OCI-LY3 (cell line): ENCODE measurements around the gene ZNF148.
A peak's percentile ranks its signal among the peaks of the same experiment; 100 is the strongest.
"Not testable (repeated sequence)": the region's sequence is repeated elsewhere in the genome, so short reads cannot be mapped to it uniquely, and the experiment has no call there.

Source experiments
- H2AFZ ChIP-seq: fragments of 200-600, 300-600 bp; shearing (Covaris generic); 2 replicates; pipeline ENCODE4 v1.6.0; 2014; ENCODE audit warnings: antibody characterized with exemption, low read depth, low read length
- H3K27ac ChIP-seq: fragments of 200-600, 300-600 bp; sonication (generic); 2 replicates; pipeline ENCODE4 v1.5.1; 2014; ENCODE audit warnings: mild to moderate bottlenecking, low read length, moderate library complexity, mixed read lengths
- H3K27me3 ChIP-seq: fragments of 200-600, 300-600 bp; sonication (generic); 2 replicates; pipeline ENCODE4 v1.6.1; 2014; ENCODE audit warnings: low read depth, low read length, mixed read lengths
- H3K36me3 ChIP-seq: fragments of 200-600, 300-600 bp; sonication (generic); replicated peaks from 2 replicates; pipeline ENCODE3; 2014; ENCODE audit warnings: low read depth, low read length, mixed read lengths
- H3K4me1 ChIP-seq: fragments of 300-600, 200-600 bp; sonication (generic); 2 replicates; pipeline ENCODE4 v1.6.1; 2014; ENCODE audit warnings: low read length, mixed read lengths
- H3K4me2 ChIP-seq: fragments of 200-600, 300-600 bp; sonication (generic); 2 replicates; pipeline ENCODE4 v1.6.1; 2014; ENCODE audit warnings: low read length, mixed read lengths
- H3K4me3 ChIP-seq: fragments of 300-600, 200-600 bp; sonication (generic); 2 replicates; pipeline ENCODE4 v1.5.1; 2014; ENCODE audit warnings: antibody characterized with exemption, mild to moderate bottlenecking, low read length, moderate library complexity
- H3K79me2 ChIP-seq: fragments of 300-600, 200-600 bp; shearing (Covaris generic); 2 replicates; pipeline ENCODE4 v1.6.1; 2014; ENCODE audit warnings: mild to moderate bottlenecking, low read length, mixed read lengths
- H3K9ac ChIP-seq: fragments of 300-600, 200-600 bp; shearing (Covaris generic); 2 replicates; pipeline ENCODE4 v1.6.0; 2014; ENCODE audit warnings: mild to moderate bottlenecking, low read length, moderate library complexity
- H3K9me3 ChIP-seq: fragments of 200-600, 300-600 bp; shearing (Covaris generic); 2 replicates; pipeline ENCODE4 v1.6.1; 2014; ENCODE audit warnings: low read length, mixed read lengths; ENCODE audit not compliant: insufficient read depth
- H4K20me1 ChIP-seq: fragments of 200-600, 300-600 bp; sonication (generic); 2 replicates; pipeline ENCODE4 v1.6.1; 2016; ENCODE audit warnings: low read length, mixed read lengths; ENCODE audit not compliant: insufficient read depth
- CTCF ChIP-seq: fragments of 200-600, 300-600 bp; sonication (generic); IDR thresholded peaks from 2 replicates; pipeline ENCODE4 v1.5.1; 2014; ENCODE audit warnings: antibody characterized with exemption, low read length, low read depth
- EZH2phosphoT487 ChIP-seq: fragments of 200-600 bp; shearing (Covaris generic); IDR thresholded peaks from 2 replicates; pipeline ENCODE4 v1.6.1; 2018; ENCODE audit warnings: antibody characterized with exemption, mixed run types, low read depth

ZNF148 gene

GRCh38 chr3:125410922-125411321 is 35.8 kb upstream of the ZNF148 start:
- Histone ChIP-seq H3K9me3 (peaks cover 7% of the 10 kb centered on the region; the same call in 1 of the 2 replicates), H3K27me3 (no peaks in the 10 kb centered on the region), H2AFZ (no peak overlapping the region), H3K79me2 (no peaks in the 10 kb centered on the region), H3K4me3 (no peak overlapping the region), H4K20me1 (no peaks in the 10 kb centered on the region), H3K4me1 (no peaks in the 10 kb centered on the region), H3K27ac (no peak overlapping the region), H3K4me2 (no peak overlapping the region), H3K9ac (no peak overlapping the region), H3K36me3 (peaks cover 3% of the 10 kb centered on the region)
- TF ChIP-seq EZH2phosphoT487 (no peak), CTCF (no peak)

- TF ChIP-seq EZH2phosphoT487 (no peak), CTCF (no peak)
- H3K4me2 ChIP-seq: no peak overlapping the region
These were observed 30.9 kb upstream of the ZNF148 start for GRCh38 chr3:125406070-125406469.

GRCh38 chr3:125405515-125405914 is 30.4 kb upstream of the ZNF148 start:
- H4K20me1 ChIP-seq, H3K4me2 ChIP-seq, H3K27me3 ChIP-seq, H3K79me2 ChIP-seq, H3K4me3 ChIP-seq, H3K27ac ChIP-seq, H3K9ac ChIP-seq, H2AFZ ChIP-seq, H3K36me3 ChIP-seq: not testable (repeated sequence)
- peaks cover 11% of the 10 kb centered on the region; the same call in 1 of the 2 replicates for H3K9me3 ChIP-seq
- peaks cover 30% of the 10 kb centered on the region for H3K4me1 ChIP-seq

More at GRCh38 chr3:125406070-125406469, 30.9 kb upstream of the ZNF148 start:
- no peak overlapping the region for H3K27ac ChIP-seq
- no peaks in the 10 kb centered on the region for H3K79me2 ChIP-seq
- no peaks in the 10 kb centered on the region for H3K27me3 ChIP-seq
- peaks cover 26% of the 10 kb centered on the region for H3K4me1 ChIP-seq
- no peaks in the 10 kb centered on the region for H4K20me1 ChIP-seq
- peaks cover 7% of the 10 kb centered on the region for H3K36me3 ChIP-seq
- H3K4me3 ChIP-seq: no peak overlapping the region
- H3K9ac ChIP-seq: no peak overlapping the region
- peaks cover 11% of the 10 kb centered on the region; the same call in 1 of the 2 replicates for H3K9me3 ChIP-seq
- no peak overlapping the region for H2AFZ ChIP-seq

- peak; percentile 60 for TF ChIP-seq CTCF
- no peak for TF ChIP-seq EZH2phosphoT487
- H3K36me3 ChIP-seq: peaks cover 7% of the 10 kb centered on the region
- no peak overlapping the region for H3K4me3 ChIP-seq
- no peaks in the 10 kb centered on the region for H3K79me2 ChIP-seq
- peak overlapping the region; percentile 28; the same call in 1 of the 2 replicates for H3K9ac ChIP-seq
- peaks cover 47% of the 10 kb centered on the region for H3K4me1 ChIP-seq
- H3K9me3 ChIP-seq: peaks cover 11% of the 10 kb centered on the region; the same call in 1 of the 2 replicates
- peak overlapping the region; percentile 81 for H2AFZ ChIP-seq
- H4K20me1 ChIP-seq: no peaks in the 10 kb centered on the region
- peak overlapping the region; percentile 50 for H3K4me2 ChIP-seq
- H3K27ac ChIP-seq: peak overlapping the region; percentile 64
- no peaks in the 10 kb centered on the region for H3K27me3 ChIP-seq
These were observed 28.7 kb upstream of the ZNF148 start for GRCh38 chr3:125403789-125404188.

- Histone ChIP-seq H2AFZ (no peak overlapping the region), H3K79me2 (no peaks in the 10 kb centered on the region), H3K27me3 (no peaks in the 10 kb centered on the region), H3K27ac (no peak overlapping the region), H3K9me3 (peaks cover 11% of the 10 kb centered on the region; the same call in 1 of the 2 replicates), H3K4me1 (peaks cover 52% of the 10 kb centered on the region), H3K9ac (no peak overlapping the region), H3K4me3 (no peak overlapping the region), H4K20me1 (no peaks in the 10 kb centered on the region), H3K36me3 (peaks cover 7% of the 10 kb centered on the region), H3K4me2 (no peak overlapping the region)
- TF ChIP-seq CTCF (no peak), EZH2phosphoT487 (no peak)
These were observed 27.5 kb upstream of the ZNF148 start for GRCh38 chr3:125402639-125403038.
